Activated naive CD8-positive, alpha-beta T cell treated with anti-CD3 and anti-CD28 coated beads for 36 hours (primary cell): Measurements from ENCODE around the gene SLC9A8. TPM values are rescaled to one million over a fixed set of nuclear protein-coding genes. Genes with fewer than 3 reads are reported as not detected.

Experiments used
- DNase-seq: peaks from one replicate; pipeline ENCODE4 v3.0.0; 2021
- H3K27ac Mint-ChIP-seq: one replicate; pipeline ENCODE4 v1.8.0; 2022; ENCODE audit warnings: mild to moderate bottlenecking, moderate library complexity, mixed read lengths
- H3K27me3 Mint-ChIP-seq: one replicate; pipeline ENCODE4 v1.8.0; 2022; ENCODE audit warnings: mild to moderate bottlenecking, mixed read lengths
- H3K36me3 Mint-ChIP-seq: one replicate; pipeline ENCODE4 v1.8.0; 2021; ENCODE audit warnings: mild to moderate bottlenecking, mixed read lengths
- H3K4me1 Mint-ChIP-seq: one replicate; pipeline ENCODE4 v1.8.0; 2021; ENCODE audit warnings: mixed read lengths
- H3K4me3 Mint-ChIP-seq: one replicate; pipeline ENCODE4 v1.8.0; 2022; ENCODE audit warnings: mild to moderate bottlenecking, moderate library complexity, mixed read lengths
- H3K9me3 Mint-ChIP-seq: one replicate; pipeline ENCODE4 v1.8.0; 2022; ENCODE audit warnings: mixed read lengths
- total RNA-seq, 2 experiments: library from RNA; stranded (reverse); gene quantifications; one replicate each; pipeline ENCODE4 v1.2.3, GENCODE V29; 2021

Gene SLC9A8
- total RNA-seq, 2 experiments from 2014 or later: 9.9 to 10.9 TPM

- Mint-ChIP-seq H3K27ac (no peak overlapping the region), H3K4me1 (peaks cover 9% of the 10 kb centered on the region), H3K27me3 (no peaks in the 10 kb centered on the region), H3K36me3 (peaks cover 6% of the 10 kb centered on the region), H3K4me3 (no peak overlapping the region), H3K9me3 (no peaks in the 10 kb centered on the region)
- no peak for DNase-seq
Observed at GRCh38 chr20:49883246-49883802, 70.7 kb downstream of the SLC9A8 start.

GRCh38 chr20:49885558-49886332 is 73.1 kb downstream of the SLC9A8 start:
- Mint-ChIP-seq H3K36me3 (peaks cover 8% of the 10 kb centered on the region), H3K27me3 (no peaks in the 10 kb centered on the region), H3K27ac (no peak overlapping the region), H3K4me1 (peaks cover 10% of the 10 kb centered on the region), H3K9me3 (no peaks in the 10 kb centered on the region), H3K4me3 (no peak overlapping the region)
- DNase-seq: no peak

GRCh38 chr20:49886571-49887213 is 74.1 kb downstream of the SLC9A8 start:
- H3K4me3 Mint-ChIP-seq: no peak overlapping the region
- peak overlapping the region; percentile 44 for H3K27ac Mint-ChIP-seq
- DNase-seq: no peak
- peaks cover 8% of the 10 kb centered on the region for H3K4me1 Mint-ChIP-seq
- H3K27me3 Mint-ChIP-seq: no peaks in the 10 kb centered on the region
- no peaks in the 10 kb centered on the region for H3K9me3 Mint-ChIP-seq
- H3K36me3 Mint-ChIP-seq: peaks cover 8% of the 10 kb centered on the region

- Mint-ChIP-seq H3K27ac (peak overlapping the region; percentile 44), H3K4me1 (peaks cover 8% of the 10 kb centered on the region), H3K27me3 (no peaks in the 10 kb centered on the region), H3K9me3 (no peaks in the 10 kb centered on the region), H3K4me3 (no peak overlapping the region), H3K36me3 (peaks cover 6% of the 10 kb centered on the region)
- no peak for DNase-seq
Observed at GRCh38 chr20:49887251-49888211, 74.9 kb downstream of the SLC9A8 start.

GRCh38 chr20:49888212-49889000 is 75.8 kb downstream of the SLC9A8 start:
- no peaks in the 10 kb centered on the region for H3K27me3 Mint-ChIP-seq

GRCh38 chr20:49889001-49889934 is 76.6 kb downstream of the SLC9A8 start:
- H3K4me3 Mint-ChIP-seq: no peak overlapping the region
- H3K36me3 Mint-ChIP-seq: peaks cover 3% of the 10 kb centered on the region
- H3K4me1 Mint-ChIP-seq: peaks cover 20% of the 10 kb centered on the region
- no peaks in the 10 kb centered on the region for H3K27me3 Mint-ChIP-seq
- peak overlapping the region; percentile 54 for H3K27ac Mint-ChIP-seq
- DNase-seq: no peak
- no peaks in the 10 kb centered on the region for H3K9me3 Mint-ChIP-seq

More at GRCh38 chr20:49888212-49889000, 75.8 kb downstream of the SLC9A8 start:
- no peak overlapping the region for H3K27ac Mint-ChIP-seq
- no peak overlapping the region for H3K4me3 Mint-ChIP-seq
- peak; percentile 41 for DNase-seq
- H3K9me3 Mint-ChIP-seq: no peaks in the 10 kb centered on the region
- peaks cover 12% of the 10 kb centered on the region for H3K4me1 Mint-ChIP-seq
- peaks cover 6% of the 10 kb centered on the region for H3K36me3 Mint-ChIP-seq

GRCh38 chr20:49889935-49890333 is 77.3 kb downstream of the SLC9A8 start:
- H3K36me3 Mint-ChIP-seq: peaks cover 3% of the 10 kb centered on the region
- no peak for DNase-seq
- no peak overlapping the region for H3K27ac Mint-ChIP-seq

GRCh38 chr20:49890471-49891361 is 78.1 kb downstream of the SLC9A8 start:
- Mint-ChIP-seq H3K4me1 (peaks cover 21% of the 10 kb centered on the region), H3K27me3 (no peaks in the 10 kb centered on the region), H3K27ac (no peak overlapping the region), H3K36me3 (peaks cover 2% of the 10 kb centered on the region), H3K4me3 (no peak overlapping the region), H3K9me3 (no peaks in the 10 kb centered on the region)
- no peak for DNase-seq

More at GRCh38 chr20:49889935-49890333, 77.3 kb downstream of the SLC9A8 start:
- no peak overlapping the region for H3K4me3 Mint-ChIP-seq
- peaks cover 21% of the 10 kb centered on the region for H3K4me1 Mint-ChIP-seq
- H3K9me3 Mint-ChIP-seq: no peaks in the 10 kb centered on the region
- H3K27me3 Mint-ChIP-seq: no peaks in the 10 kb centered on the region

GRCh38 chr20:49891476-49892110 is 79.0 kb downstream of the SLC9A8 start:
- peaks cover 21% of the 10 kb centered on the region for H3K4me1 Mint-ChIP-seq
- no peak overlapping the region for H3K27ac Mint-ChIP-seq
- no peaks in the 10 kb centered on the region for H3K27me3 Mint-ChIP-seq
- H3K4me3 Mint-ChIP-seq: no peak overlapping the region
- no peaks in the 10 kb centered on the region for H3K9me3 Mint-ChIP-seq
- DNase-seq: no peak
- H3K36me3 Mint-ChIP-seq: peaks cover 2% of the 10 kb centered on the region

GRCh38 chr20:49892260-49892659 is 79.6 kb downstream of the SLC9A8 start:
- Mint-ChIP-seq H3K9me3 (no peaks in the 10 kb centered on the region), H3K4me3 (no peak overlapping the region), H3K27me3 (no peaks in the 10 kb centered on the region), H3K27ac (no peak overlapping the region), H3K36me3 (peaks cover 2% of the 10 kb centered on the region), H3K4me1 (peaks cover 19% of the 10 kb centered on the region)
- no peak for DNase-seq

- H3K9me3 Mint-ChIP-seq: no peaks in the 10 kb centered on the region
- no peak overlapping the region for H3K27ac Mint-ChIP-seq
- H3K27me3 Mint-ChIP-seq: no peaks in the 10 kb centered on the region
- H3K4me3 Mint-ChIP-seq: no peak overlapping the region
- no peak for DNase-seq
- H3K36me3 Mint-ChIP-seq: peaks cover 2% of the 10 kb centered on the region
- H3K4me1 Mint-ChIP-seq: peaks cover 15% of the 10 kb centered on the region
Observed at GRCh38 chr20:49892817-49893216, 80.2 kb downstream of the SLC9A8 start.
